ENCODE measurements around the gene EFS. TPM values are rescaled to one million over a fixed set of nuclear protein-coding genes. Genes with fewer than 3 reads are reported as not detected.

The EFS gene
- total and polyA plus RNA-seq, 10 of the 15 experiments (the other 5 are each of a cell fraction or from before 2014, with no cell fraction given) = 0.08 TPM; not detected in 9

DNA sequence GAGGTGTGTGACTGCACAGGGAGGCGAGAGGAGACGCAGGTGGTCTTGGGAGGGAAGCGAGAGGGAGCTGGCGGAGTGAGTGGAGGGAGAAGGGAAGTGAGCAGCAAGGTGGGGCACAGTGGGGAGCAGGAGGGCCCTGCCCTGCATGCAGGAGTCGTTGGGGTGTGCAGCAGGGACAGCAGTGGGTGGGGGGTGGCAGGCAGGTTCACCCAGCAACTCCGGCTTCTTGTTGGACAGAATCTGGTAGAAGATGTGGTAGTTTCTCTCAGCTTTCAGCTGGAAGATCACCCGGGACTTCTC lies 38.1 kb upstream of the EFS start:
- 29% methylated on average over 7 of the region's 7 CpGs for WGBS (ENCODE audit: insufficient coverage, insufficient replicate concordance, low lambda C conversion rate, missing lambda C conversion rate)
- RAD21 ChIA-PET (ENCODE audit: unreplicated experiment) = no interaction called here
- CTCF ChIA-PET = no interaction called here
- no peak for ATAC-seq
- Histone ChIP-seq H4K20me1 (ENCODE audit: control insufficient read depth, insufficient read depth) (no peaks in the 10 kb centered on the region), H3K79me2 (ENCODE audit: control insufficient read depth, insufficient read depth, low read length) (no peaks in the 10 kb centered on the region), H3K27ac (ENCODE audit: control insufficient read depth, insufficient read depth) (no peak overlapping the region), H3K4me2 (ENCODE audit: control insufficient read depth, insufficient read depth) (no peak overlapping the region), H2AFZ (ENCODE audit: control insufficient read depth, low read depth, low read length) (no peak overlapping the region), H3K36me3 (ENCODE audit: control insufficient read depth in 2 of 2, insufficient read depth in 2 of 2, low read length in 1 of 2) (no peaks in the 10 kb centered on the region), H3K9ac (ENCODE audit: control insufficient read depth, insufficient read depth, low read length) (no peak overlapping the region), H3K9me3 (replicated peaks; ENCODE audit: control insufficient read depth, insufficient read depth, low read length) (no peaks in the 10 kb centered on the region), H3K27me3 (replicated peaks in 1 of 2; ENCODE audit: control insufficient read depth in 2 of 2, insufficient read depth in 2 of 2, low read length in 1 of 2) (peaks cover 0 to under 1% of the 10 kb centered on the region in 2 experiments; a peak in 3 of 4 replicates), H3K4me1 (ENCODE audit: control insufficient read depth, insufficient read depth, low read length) (no peaks in the 10 kb centered on the region), H3K4me3 (no peak overlapping the region)
- POLR2A ChIA-PET = no interaction called here
- SMC1A ChIA-PET (ENCODE audit: uncharacterized antibody, unreplicated experiment) = no interaction called here
- intact Hi-C loops (cut with micrococcal nuclease; ENCODE audit: unreplicated experiment) = no loop called here
- TF ChIP-seq EZH2 (IDR thresholded peaks at IDR 0.05; ENCODE audit: borderline replicate concordance, control insufficient read depth, low read depth, low read length) = no peak
- TF ChIP-seq, protein P1, sequence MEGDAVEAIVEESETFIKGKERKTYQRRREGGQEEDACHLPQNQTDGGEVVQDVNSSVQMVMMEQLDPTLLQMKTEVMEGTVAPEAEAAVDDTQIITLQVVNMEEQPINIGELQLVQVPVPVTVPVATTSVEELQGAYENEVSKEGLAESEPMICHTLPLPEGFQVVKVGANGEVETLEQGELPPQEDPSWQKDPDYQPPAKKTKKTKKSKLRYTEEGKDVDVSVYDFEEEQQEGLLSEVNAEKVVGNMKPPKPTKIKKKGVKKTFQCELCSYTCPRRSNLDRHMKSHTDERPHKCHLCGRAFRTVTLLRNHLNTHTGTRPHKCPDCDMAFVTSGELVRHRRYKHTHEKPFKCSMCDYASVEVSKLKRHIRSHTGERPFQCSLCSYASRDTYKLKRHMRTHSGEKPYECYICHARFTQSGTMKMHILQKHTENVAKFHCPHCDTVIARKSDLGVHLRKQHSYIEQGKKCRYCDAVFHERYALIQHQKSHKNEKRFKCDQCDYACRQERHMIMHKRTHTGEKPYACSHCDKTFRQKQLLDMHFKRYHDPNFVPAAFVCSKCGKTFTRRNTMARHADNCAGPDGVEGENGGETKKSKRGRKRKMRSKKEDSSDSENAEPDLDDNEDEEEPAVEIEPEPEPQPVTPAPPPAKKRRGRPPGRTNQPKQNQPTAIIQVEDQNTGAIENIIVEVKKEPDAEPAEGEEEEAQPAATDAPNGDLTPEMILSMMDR (IDR thresholded peaks at IDR 0.05 in 2 of 3, conservative IDR thresholded peaks at IDR 0.05 in 1 of 3; ENCODE audit: control insufficient read depth in 2 of 3, extremely low read depth in 1 of 3, insufficient read depth in 1 of 3, low read depth in 3 of 3, low read length in 3 of 3) = no peak
- TF ChIP-seq PAX5 (IDR thresholded peaks at IDR 0.05; ENCODE audit: borderline replicate concordance, low read depth, low read length) = no peak
- FAIRE-seq = no peak
- no peak for DNase-seq (ENCODE audit: low read depth, low spot score)
- no TSS peak for BruUV-seq (replicated peaks)
- in situ Hi-C loops (cut with MboI) = no loop called here

DNA sequence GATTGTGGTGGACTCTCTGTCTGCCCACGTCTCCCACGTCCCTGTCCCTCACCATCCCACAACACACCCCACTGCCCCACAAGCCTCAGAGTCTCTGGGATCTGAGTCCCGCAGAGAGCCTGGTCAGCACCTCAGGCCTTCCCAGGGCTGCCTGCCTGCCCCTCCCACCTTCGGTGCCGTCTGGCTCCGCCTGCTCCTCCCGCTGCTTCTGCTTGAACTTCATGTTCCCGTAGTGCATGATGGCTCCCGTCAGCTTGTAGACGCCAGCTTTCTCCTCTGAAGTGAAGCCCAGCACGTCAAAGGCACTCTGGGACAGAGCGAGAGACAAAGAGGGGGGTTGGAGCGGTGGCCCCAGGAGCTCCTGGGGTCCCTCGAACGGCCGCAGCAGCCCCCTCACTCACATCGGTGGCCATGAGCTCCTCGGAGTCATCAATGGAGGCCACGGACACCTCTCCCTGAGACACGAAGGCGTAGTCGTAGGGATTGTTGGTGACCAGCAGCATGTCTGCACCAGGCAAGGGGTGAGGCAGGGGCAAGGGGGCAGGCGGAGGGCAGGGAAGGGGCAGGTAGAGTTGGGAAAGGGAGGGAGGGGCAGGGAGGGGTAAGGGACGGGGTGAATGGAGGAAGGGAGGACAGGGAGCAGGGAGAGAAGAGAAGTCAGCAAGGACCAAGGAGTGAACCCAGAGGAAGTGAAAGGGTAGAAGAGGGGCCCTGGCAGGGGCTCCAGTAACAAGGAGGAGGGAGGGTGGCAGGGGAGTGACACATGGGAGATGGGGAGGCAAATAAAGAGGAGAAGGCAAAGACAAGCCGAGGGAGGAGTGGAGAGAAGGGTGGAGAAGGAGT lies 37.5 kb upstream of the EFS start:
- Histone ChIP-seq H3K9me3 (replicated peaks; ENCODE audit: control insufficient read depth, insufficient read depth, low read length) (no peaks in the 10 kb centered on the region), H4K20me1 (ENCODE audit: control insufficient read depth, insufficient read depth) (no peaks in the 10 kb centered on the region), H3K79me2 (ENCODE audit: control insufficient read depth, insufficient read depth, low read length) (no peaks in the 10 kb centered on the region), H3K27me3 (replicated peaks in 1 of 2; ENCODE audit: control insufficient read depth in 2 of 2, insufficient read depth in 2 of 2, low read length in 1 of 2) (no peaks in the 10 kb centered on the region; a peak in 3 of 4 replicates), H3K4me1 (ENCODE audit: control insufficient read depth, insufficient read depth, low read length) (no peaks in the 10 kb centered on the region), H3K27ac (ENCODE audit: control insufficient read depth, insufficient read depth) (no peak overlapping the region), H2AFZ (ENCODE audit: control insufficient read depth, low read depth, low read length) (no peak overlapping the region), H3K36me3 (ENCODE audit: control insufficient read depth in 2 of 2, insufficient read depth in 2 of 2, low read length in 1 of 2) (no peaks in the 10 kb centered on the region), H3K9ac (ENCODE audit: control insufficient read depth, insufficient read depth, low read length) (no peak overlapping the region), H3K4me2 (ENCODE audit: control insufficient read depth, insufficient read depth) (no peak overlapping the region), H3K4me3 (no peak overlapping the region)
- CTCF ChIA-PET = no interaction called here
- SMC1A ChIA-PET (ENCODE audit: uncharacterized antibody, unreplicated experiment) = no interaction called here
- intact Hi-C loops (cut with micrococcal nuclease; ENCODE audit: unreplicated experiment) = no loop called here
- no TSS peak for BruUV-seq (replicated peaks)
- DNase-seq (ENCODE audit: low read depth, low spot score) (no peak), FAIRE-seq (no peak), ATAC-seq (no peak)
- RAD21 ChIA-PET (ENCODE audit: unreplicated experiment) = no interaction called here
- in situ Hi-C loops (cut with MboI) = no loop called here
- POLR2A ChIA-PET = no interaction called here
- WGBS (ENCODE audit: insufficient coverage, insufficient replicate concordance, low lambda C conversion rate, missing lambda C conversion rate) = 26% methylated on average over 23 of the region's 25 CpGs
- TF ChIP-seq, protein P2, sequence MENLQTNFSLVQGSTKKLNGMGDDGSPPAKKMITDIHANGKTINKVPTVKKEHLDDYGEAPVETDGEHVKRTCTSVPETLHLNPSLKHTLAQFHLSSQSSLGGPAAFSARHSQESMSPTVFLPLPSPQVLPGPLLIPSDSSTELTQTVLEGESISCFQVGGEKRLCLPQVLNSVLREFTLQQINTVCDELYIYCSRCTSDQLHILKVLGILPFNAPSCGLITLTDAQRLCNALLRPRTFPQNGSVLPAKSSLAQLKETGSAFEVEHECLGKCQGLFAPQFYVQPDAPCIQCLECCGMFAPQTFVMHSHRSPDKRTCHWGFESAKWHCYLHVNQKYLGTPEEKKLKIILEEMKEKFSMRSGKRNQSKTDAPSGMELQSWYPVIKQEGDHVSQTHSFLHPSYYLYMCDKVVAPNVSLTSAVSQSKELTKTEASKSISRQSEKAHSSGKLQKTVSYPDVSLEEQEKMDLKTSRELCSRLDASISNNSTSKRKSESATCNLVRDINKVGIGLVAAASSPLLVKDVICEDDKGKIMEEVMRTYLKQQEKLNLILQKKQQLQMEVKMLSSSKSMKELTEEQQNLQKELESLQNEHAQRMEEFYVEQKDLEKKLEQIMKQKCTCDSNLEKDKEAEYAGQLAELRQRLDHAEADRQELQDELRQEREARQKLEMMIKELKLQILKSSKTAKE (IDR thresholded peaks at IDR 0.05; ENCODE audit: low read depth, poor library complexity, severe bottlenecking) = no peak
- no peak for TF ChIP-seq SP1 (IDR thresholded peaks at IDR 0.05; ENCODE audit: low read depth, low read length)
- TF ChIP-seq EP300 (IDR thresholded peaks at IDR 0.05; ENCODE audit: borderline replicate concordance in 1 of 2, control insufficient read depth in 1 of 2, low read depth in 2 of 2, low read length in 2 of 2) = no peak
- TF ChIP-seq, protein P3, sequence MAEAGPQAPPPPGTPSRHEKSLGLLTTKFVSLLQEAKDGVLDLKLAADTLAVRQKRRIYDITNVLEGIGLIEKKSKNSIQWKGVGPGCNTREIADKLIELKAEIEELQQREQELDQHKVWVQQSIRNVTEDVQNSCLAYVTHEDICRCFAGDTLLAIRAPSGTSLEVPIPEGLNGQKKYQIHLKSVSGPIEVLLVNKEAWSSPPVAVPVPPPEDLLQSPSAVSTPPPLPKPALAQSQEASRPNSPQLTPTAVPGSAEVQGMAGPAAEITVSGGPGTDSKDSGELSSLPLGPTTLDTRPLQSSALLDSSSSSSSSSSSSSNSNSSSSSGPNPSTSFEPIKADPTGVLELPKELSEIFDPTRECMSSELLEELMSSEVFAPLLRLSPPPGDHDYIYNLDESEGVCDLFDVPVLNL (IDR thresholded peaks at IDR 0.05; ENCODE audit: low read depth, low read length) = no peak
- TF ChIP-seq, protein P4, sequence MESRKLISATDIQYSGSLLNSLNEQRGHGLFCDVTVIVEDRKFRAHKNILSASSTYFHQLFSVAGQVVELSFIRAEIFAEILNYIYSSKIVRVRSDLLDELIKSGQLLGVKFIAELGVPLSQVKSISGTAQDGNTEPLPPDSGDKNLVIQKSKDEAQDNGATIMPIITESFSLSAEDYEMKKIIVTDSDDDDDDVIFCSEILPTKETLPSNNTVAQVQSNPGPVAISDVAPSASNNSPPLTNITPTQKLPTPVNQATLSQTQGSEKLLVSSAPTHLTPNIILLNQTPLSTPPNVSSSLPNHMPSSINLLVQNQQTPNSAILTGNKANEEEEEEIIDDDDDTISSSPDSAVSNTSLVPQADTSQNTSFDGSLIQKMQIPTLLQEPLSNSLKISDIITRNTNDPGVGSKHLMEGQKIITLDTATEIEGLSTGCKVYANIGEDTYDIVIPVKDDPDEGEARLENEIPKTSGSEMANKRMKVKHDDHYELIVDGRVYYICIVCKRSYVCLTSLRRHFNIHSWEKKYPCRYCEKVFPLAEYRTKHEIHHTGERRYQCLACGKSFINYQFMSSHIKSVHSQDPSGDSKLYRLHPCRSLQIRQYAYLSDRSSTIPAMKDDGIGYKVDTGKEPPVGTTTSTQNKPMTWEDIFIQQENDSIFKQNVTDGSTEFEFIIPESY (IDR thresholded peaks at IDR 0.05) = no peak
